WERI-Rb-1 (cell line): Measurements from ENCODE around the gene TH.

Experiments used
- DNase-seq: peaks from one replicate; pipeline ENCODE4 v3.0.0-alpha.2; 2020
- H3K27ac ChIP-seq: fragments of 250-450 bp; sonication (Bioruptor Pico); 2 replicates; pipeline ENCODE4 v1.5.1; 2020; ENCODE audit warnings: mild to moderate bottlenecking, moderate library complexity
- H3K27me3 ChIP-seq: fragments of 250-450 bp; sonication (Bioruptor Pico); 2 replicates; pipeline ENCODE4 v1.5.1; 2021; ENCODE audit warnings: mild to moderate bottlenecking, low read depth, moderate library complexity; ENCODE audit not compliant: insufficient read depth, severe bottlenecking
- H3K36me3 ChIP-seq: fragments of 250-450 bp; sonication (Bioruptor Pico); 2 replicates; pipeline ENCODE4 v1.5.1; 2020; ENCODE audit warnings: mild to moderate bottlenecking, moderate library complexity
- H3K4me3 ChIP-seq: 2 replicates; pipeline ENCODE4 v1.5.1; 2011; ENCODE audit warnings: low read depth, mild to moderate bottlenecking, control low read depth, low read length
- H3K9me3 ChIP-seq: fragments of 250-450 bp; sonication (Bioruptor Pico); 2 replicates; pipeline ENCODE4 v1.5.1; 2021; ENCODE audit warnings: mild to moderate bottlenecking, moderate library complexity; ENCODE audit not compliant: severe bottlenecking
- CTCF ChIP-seq: IDR thresholded peaks from 2 replicates; pipeline ENCODE4 v1.5.1; 2011; ENCODE audit warnings: low read depth, mild to moderate bottlenecking, control low read depth, inconsistent platforms, low read length

TH gene

DNA sequence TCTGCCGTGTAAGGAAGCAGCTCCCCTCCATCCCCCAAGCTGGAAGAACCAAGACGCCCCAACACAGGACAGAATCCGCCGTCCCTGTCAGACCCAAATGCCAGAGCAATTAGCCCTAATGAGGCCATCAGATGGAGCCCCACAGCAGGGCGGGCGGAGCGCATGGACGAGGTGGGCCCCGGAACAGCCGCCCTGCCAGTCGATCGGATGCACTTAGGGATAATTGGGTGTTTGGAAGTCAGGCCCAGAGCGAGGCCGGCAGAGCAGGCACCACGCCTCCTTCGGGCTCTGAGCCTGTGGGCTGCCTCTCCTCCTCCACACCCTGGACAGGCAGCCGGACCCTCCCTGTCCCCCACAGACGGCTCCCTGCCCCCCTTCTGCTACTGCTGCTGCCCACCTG is 5.5 kb upstream of the TH start:
- DNase-seq = peak; percentile 41
- no peak for TF ChIP-seq CTCF
- no peak overlapping the region for H3K27ac ChIP-seq
- H3K36me3 ChIP-seq = no peaks in the 10 kb centered on the region
- H3K27me3 ChIP-seq = peaks cover 4% of the 10 kb centered on the region
- H3K9me3 ChIP-seq = no peaks in the 10 kb centered on the region
- H3K4me3 ChIP-seq = no peak overlapping the region

GRCh38 chr11:2176389-2176900 is 4.8 kb upstream of the TH start:
- H3K27me3 ChIP-seq = peaks cover 5% of the 10 kb centered on the region
- H3K4me3 ChIP-seq = no peak overlapping the region
- H3K36me3 ChIP-seq = no peaks in the 10 kb centered on the region
- DNase-seq = no peak
- no peak for TF ChIP-seq CTCF
- no peaks in the 10 kb centered on the region for H3K9me3 ChIP-seq
- H3K27ac ChIP-seq = no peak overlapping the region

GRCh38 chr11:2175659-2176058 is 4.0 kb upstream of the TH start:
- no peak for TF ChIP-seq CTCF
- Histone ChIP-seq H3K27me3 (peaks cover 5% of the 10 kb centered on the region), H3K4me3 (no peak overlapping the region), H3K27ac (no peak overlapping the region), H3K9me3 (no peaks in the 10 kb centered on the region), H3K36me3 (no peaks in the 10 kb centered on the region)
- no peak for DNase-seq

DNA sequence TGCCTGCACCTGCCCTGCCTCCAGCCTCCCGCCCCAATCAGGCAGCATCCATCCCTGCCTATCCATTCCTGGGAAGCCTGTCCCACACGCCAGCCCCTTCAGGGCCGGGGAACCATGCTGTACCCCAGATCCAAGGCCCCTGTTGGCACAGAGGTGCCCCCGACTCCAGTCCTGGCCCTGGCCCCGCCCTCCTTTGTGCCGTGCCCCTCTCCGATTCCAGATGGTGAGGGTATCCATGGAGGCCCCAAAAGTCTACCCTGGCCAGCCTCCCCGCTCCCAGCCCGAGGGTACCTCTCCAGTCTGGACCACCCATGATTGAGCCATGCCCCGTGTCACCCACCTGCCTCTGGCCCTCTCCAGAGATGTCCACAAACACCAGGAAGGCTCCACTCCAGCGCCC is 2.7 kb upstream of the TH start:
- H3K27me3 ChIP-seq = peaks cover 13% of the 10 kb centered on the region
- DNase-seq = no peak
- no peak for TF ChIP-seq CTCF
- H3K4me3 ChIP-seq = no peak overlapping the region
- H3K9me3 ChIP-seq = no peaks in the 10 kb centered on the region
- H3K27ac ChIP-seq = no peak overlapping the region
- H3K36me3 ChIP-seq = no peaks in the 10 kb centered on the region

DNA sequence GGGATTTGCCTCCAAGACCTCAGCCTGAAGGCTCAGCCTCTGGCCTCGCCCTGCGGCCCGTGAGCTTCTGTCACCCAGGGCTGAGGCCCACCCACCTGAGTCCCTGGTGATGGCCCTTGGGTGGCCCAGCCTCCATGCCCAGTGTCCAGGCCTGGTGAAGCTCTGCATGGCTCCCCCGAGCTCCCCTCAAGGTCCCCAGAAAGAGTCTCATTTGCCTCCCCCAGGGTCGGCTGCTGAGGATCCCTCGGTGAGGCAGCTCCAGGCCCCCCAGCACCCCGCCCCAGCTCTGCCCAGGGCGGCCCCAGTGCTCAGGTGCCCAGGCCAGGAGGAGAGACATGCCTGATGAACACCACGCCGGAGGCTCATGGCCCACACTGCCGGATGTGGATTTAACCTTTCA is 2.1 kb upstream of the TH start:
- no peak for DNase-seq
- no peak overlapping the region for H3K27ac ChIP-seq
- H3K36me3 ChIP-seq = no peaks in the 10 kb centered on the region
- no peak overlapping the region for H3K4me3 ChIP-seq
- no peaks in the 10 kb centered on the region for H3K9me3 ChIP-seq
- peaks cover 13% of the 10 kb centered on the region for H3K27me3 ChIP-seq
- no peak for TF ChIP-seq CTCF

DNA sequence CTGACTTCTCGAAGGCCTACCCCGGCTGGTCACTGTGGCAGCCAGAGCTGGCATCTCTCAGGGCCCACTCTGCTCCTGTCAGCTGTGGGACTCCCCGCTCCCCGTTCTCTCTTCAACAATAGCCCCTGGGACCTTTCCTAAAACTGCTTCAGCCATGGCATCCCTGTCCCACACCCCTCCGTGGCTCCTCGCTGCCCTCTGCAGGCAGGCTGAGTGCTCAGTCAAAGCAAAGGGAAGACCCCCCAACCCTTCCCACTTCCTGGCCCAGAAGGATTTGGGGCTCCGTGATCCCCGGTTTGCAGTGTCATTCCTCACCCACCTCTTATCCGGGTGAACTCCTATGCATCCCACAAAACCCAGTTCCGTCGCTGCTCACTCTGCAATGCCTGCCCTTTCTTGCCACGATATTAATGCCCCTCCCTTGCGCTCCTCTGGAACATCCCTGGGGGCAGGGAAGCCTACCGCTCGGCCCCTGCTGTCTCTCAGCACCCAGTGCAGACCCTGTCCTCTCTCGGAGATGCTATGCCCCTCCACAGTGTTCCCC is 1.6 kb upstream of the TH start:
- Histone ChIP-seq H3K9me3 (no peaks in the 10 kb centered on the region), H3K27me3 (peaks cover 13% of the 10 kb centered on the region), H3K27ac (no peak overlapping the region), H3K36me3 (no peaks in the 10 kb centered on the region), H3K4me3 (no peak overlapping the region)
- peak; percentile 50 for DNase-seq
- TF ChIP-seq CTCF = peak; percentile 83
